GM23338 (cell line): ENCODE results near the gene RMI2. TPM values are rescaled to one million over a fixed set of nuclear protein-coding genes. Genes with fewer than 3 reads are reported as not detected.
A peak's percentile ranks its signal among the peaks of the same experiment; 100 is the strongest.

ENCODE experiments used
- ATAC-seq: fragments of 200-7000 bp; cut with Tn5 transposase; 3 replicates; pipeline ENCODE4 v1.9.1; 2020
- DNase-seq: peaks from one replicate; pipeline ENCODE4 v3.0.0-alpha.2; 2015; ENCODE audit warnings: low spot score
- H2AFZ ChIP-seq: fragments of 200-600 bp; sonication (generic); 2 replicates; pipeline ENCODE4 v1.8.0; 2016; ENCODE audit warnings: antibody characterized with exemption, mild to moderate bottlenecking, moderate library complexity
- H3F3A ChIP-seq: fragments of 200-600 bp; sonication (generic); replicated peaks from 2 replicates; pipeline ENCODE4 v1.8.0; 2017; ENCODE audit warnings: antibody characterized with exemption, mixed run types, low read depth
- H3K27ac ChIP-seq: fragments of 200-600 bp; sonication (generic); 2 replicates; pipeline ENCODE4 v1.6.1; 2016; ENCODE audit warnings: low read depth
- H3K27me3 ChIP-seq: fragments of 200-600 bp; sonication (generic); 2 replicates; pipeline ENCODE4 v1.8.0; 2016; ENCODE audit warnings: mild to moderate bottlenecking, mixed run types, moderate library complexity; ENCODE audit not compliant: insufficient read depth
- H3K36me3 ChIP-seq: fragments of 200-600 bp; sonication (generic); 2 replicates; pipeline ENCODE4 v1.8.0; 2016; ENCODE audit warnings: mild to moderate bottlenecking; ENCODE audit not compliant: insufficient read depth
- H3K4me1 ChIP-seq: fragments of 200-600 bp; sonication (generic); 2 replicates; pipeline ENCODE4 v1.8.0; 2016; ENCODE audit warnings: mild to moderate bottlenecking, moderate library complexity; ENCODE audit not compliant: insufficient read depth
- H3K4me2 ChIP-seq: fragments of 200-600 bp; sonication (generic); 2 replicates; pipeline ENCODE4 v1.7.1; 2017; ENCODE audit warnings: mixed run types
- H3K4me3 ChIP-seq: fragments of 200-600 bp; sonication (generic); 2 replicates; pipeline ENCODE4 v1.6.1; 2016; ENCODE audit warnings: mixed run types
- H3K79me2 ChIP-seq: fragments of 200-600 bp; sonication (generic); replicated peaks from 2 replicates; pipeline ENCODE4 v1.8.0; 2017; ENCODE audit warnings: mild to moderate bottlenecking; ENCODE audit not compliant: insufficient read depth
- H3K9me2 ChIP-seq: fragments of 200-600 bp; sonication (generic); 2 replicates; pipeline ENCODE4 v1.8.0; 2017; ENCODE audit not compliant: insufficient read depth
- H4K20me1 ChIP-seq: fragments of 200-600 bp; sonication (generic); replicated peaks from 2 replicates; pipeline ENCODE4 v1.8.0; 2017; ENCODE audit warnings: mild to moderate bottlenecking; ENCODE audit not compliant: insufficient read depth
- H3K27ac Mint-ChIP-seq: 2 replicates; pipeline ENCODE4 v1.8.0; 2020; ENCODE audit warnings: inconsistent platforms, mild to moderate bottlenecking, moderate library complexity, mixed read lengths
- H3K27me3 Mint-ChIP-seq: 3 replicates; pipeline ENCODE4 v1.8.0; 2022; ENCODE audit warnings: low read depth, mild to moderate bottlenecking, moderate library complexity, mixed read lengths, inconsistent platforms; ENCODE audit not compliant: insufficient read depth, poor library complexity
- H3K36me3 Mint-ChIP-seq: 3 replicates; pipeline ENCODE4 v1.8.0; 2021; ENCODE audit warnings: low read depth, mild to moderate bottlenecking, inconsistent platforms, moderate library complexity, mixed read lengths
- H3K4me1 Mint-ChIP-seq: 3 replicates; pipeline ENCODE4 v1.8.0; 2020; ENCODE audit warnings: mild to moderate bottlenecking, inconsistent platforms, mixed read lengths
- H3K4me3 Mint-ChIP-seq: 3 replicates; pipeline ENCODE4 v1.8.0; 2021; ENCODE audit warnings: moderate library complexity, mild to moderate bottlenecking, inconsistent platforms, mixed read lengths
- H3K9me3 Mint-ChIP-seq: 3 replicates; pipeline ENCODE4 v1.8.0; 2020; ENCODE audit warnings: moderate library complexity, mild to moderate bottlenecking, inconsistent platforms, mixed read lengths
- CREB1 ChIP-seq: fragments of 250-450 bp; sonication (Bioruptor Pico); IDR thresholded peaks from 2 replicates; pipeline ENCODE4 v1.5.0; 2020; ENCODE audit warnings: low read depth, mild to moderate bottlenecking, moderate library complexity
- ETS1 ChIP-seq: IDR thresholded peaks from 2 replicates; pipeline ENCODE4 v1.6.1; 2016; ENCODE audit warnings: antibody characterized with exemption
- EZH2 ChIP-seq: fragments of 200-600 bp; sonication (generic); IDR thresholded peaks from one replicate; pipeline ENCODE4 v1.8.0; 2017; ENCODE audit warnings: antibody characterized with exemption, mild to moderate bottlenecking, low read depth; ENCODE audit not compliant: unreplicated experiment
- JUNB ChIP-seq: IDR thresholded peaks from one replicate; pipeline ENCODE4 v1.6.1; 2016; ENCODE audit warnings: antibody characterized with exemption; ENCODE audit not compliant: unreplicated experiment
- POLR2AphosphoS5 ChIP-seq: IDR thresholded peaks from 2 replicates; pipeline ENCODE4 v1.6.1; 2016; ENCODE audit warnings: antibody characterized with exemption, low read depth
- REST ChIP-seq: IDR thresholded peaks from one replicate; pipeline ENCODE4 v1.6.1; 2018; ENCODE audit warnings: antibody characterized with exemption; ENCODE audit not compliant: unreplicated experiment
- STAT1 ChIP-seq: IDR thresholded peaks from one replicate; pipeline ENCODE4 v1.6.1; 2016; ENCODE audit warnings: antibody characterized with exemption; ENCODE audit not compliant: unreplicated experiment
- ZNF114 ChIP-seq: fragments of 250-450 bp; sonication (Bioruptor Pico); IDR thresholded peaks from 2 replicates; pipeline ENCODE4 v1.5.0; 2020; ENCODE audit warnings: mild to moderate bottlenecking, moderate library complexity
- ZNF331 ChIP-seq: fragments of 250-450 bp; sonication (Bioruptor Pico); IDR thresholded peaks from 2 replicates; pipeline ENCODE4 v1.5.0; 2020; ENCODE audit warnings: low read depth, mild to moderate bottlenecking, moderate library complexity
- ZNF462 ChIP-seq: fragments of 250-450 bp; sonication (Bioruptor Pico); IDR thresholded peaks from 2 replicates; pipeline ENCODE4 v1.5.0; 2020; ENCODE audit warnings: mild to moderate bottlenecking, moderate library complexity
- polyA plus RNA-seq: library from polyadenylated mRNA; unstranded; fragments of >200 nt; fragmentation: Nextera tagmentation; extraction: Ambion mirVana; gene quantifications from 2 replicates; pipeline ENCODE4 v1.2.1, GENCODE V29; 2016
- total RNA-seq: library from RNA; depleted of rRNA; stranded (reverse); fragments of >200 nt; shearing (Covaris generic); gene quantifications from 2 replicates; pipeline ENCODE4 v1.2.3, GENCODE V29; 2014

Gene RMI2
- total and polyA plus RNA-seq, 2 experiments from 2014 or later: 98.2 to 108 TPM

GRCh38 chr16:11329071-11329491, 16.2 kb upstream of the RMI2 start:
- TF ChIP-seq ETS1 (no peak), POLR2AphosphoS5 (0 out of 2 replicates have a peak, but pooled peaks have one; percentile 19), ZNF462 (CRISPR knock-in tag) (peak; percentile 24; the same call in 1 of the 2 replicates)
- Histone ChIP-seq H3K27ac (peak overlapping the region; percentile 99), H3K36me3 (no peaks in the 10 kb centered on the region), H3F3A (peaks cover 8% of the 10 kb centered on the region; the same call in 1 of the 2 replicates), H2AFZ (no peak overlapping the region), H3K4me1 (peaks cover 18% of the 10 kb centered on the region), H3K27me3 (no peaks in the 10 kb centered on the region), H3K4me2 (peak overlapping the region; percentile 41; the same call in 1 of the 2 replicates), H3K9me2 (no peaks in the 10 kb centered on the region), H3K4me3 (peak overlapping the region; percentile 34), H3K79me2 (no peaks in the 10 kb centered on the region), H4K20me1 (no peaks in the 10 kb centered on the region)
- peak overlapping the region; percentile 97 for H3K27ac Mint-ChIP-seq
- DNase-seq (peak; percentile 90), ATAC-seq (peak; percentile 60)
- H3K36me3 Mint-ChIP-seq: peaks cover 30% of the 10 kb centered on the region
- H3K27me3 Mint-ChIP-seq: peaks cover 21% of the 10 kb centered on the region
- peaks cover 3% of the 10 kb centered on the region for H3K9me3 Mint-ChIP-seq
- H3K4me3 Mint-ChIP-seq: peak overlapping the region; percentile 59
- peaks cover 50% of the 10 kb centered on the region for H3K4me1 Mint-ChIP-seq

- no peaks in the 10 kb centered on the region for H3K9me2 ChIP-seq
- H3K79me2 ChIP-seq: no peaks in the 10 kb centered on the region
- Mint-ChIP-seq H3K27me3 (peaks cover 19% of the 10 kb centered on the region), H3K9me3 (peaks cover 11% of the 10 kb centered on the region), H3K36me3 (peaks cover 38% of the 10 kb centered on the region), H3K4me1 (peaks cover 48% of the 10 kb centered on the region), H3K27ac (peak overlapping the region; percentile 97), H3K4me3 (no peak overlapping the region)
- no peaks in the 10 kb centered on the region for H3K36me3 ChIP-seq
- no peak overlapping the region for H2AFZ ChIP-seq
- DNase-seq: no peak
- H4K20me1 ChIP-seq: no peaks in the 10 kb centered on the region
- peaks cover 18% of the 10 kb centered on the region for H3K4me1 ChIP-seq
- H3K4me2 ChIP-seq: no peak overlapping the region; the same call in 1 of the 2 replicates
- H3K27ac ChIP-seq: peak overlapping the region; percentile 99
- H3F3A ChIP-seq: peaks cover 8% of the 10 kb centered on the region; the same call in 1 of the 2 replicates
- H3K27me3 ChIP-seq: no peaks in the 10 kb centered on the region
- ATAC-seq: no peak
- H3K4me3 ChIP-seq: no peak overlapping the region
- no peak for TF ChIP-seq ZNF331 (CRISPR knock-in tag)
- no peak for TF ChIP-seq JUNB
- TF ChIP-seq STAT1: no peak
- TF ChIP-seq REST: no peak
- no peak for TF ChIP-seq CREB1
- TF ChIP-seq ZNF114 (CRISPR knock-in tag): no peak
- no peak for TF ChIP-seq ETS1
- no peak for TF ChIP-seq EZH2
Measured at GRCh38 chr16:11329891-11330290, 15.4 kb upstream of the RMI2 start.
